HepG2 (cell line): ENCODE measurements around the gene FAM229A. TPM values are rescaled to one million over a fixed set of nuclear protein-coding genes. Genes with fewer than 3 reads are reported as not detected.

ENCODE experiments used
- ATAD3A ChIP-seq: sonication (generic); formaldehyde crosslinking; IDR thresholded peaks from 2 replicates; pipeline ENCODE4 v1.4.0; 2020; ENCODE audit warnings: missing genetic modification reagents
- ATM ChIP-seq: fragments of 450-650 bp; IDR thresholded peaks from 2 replicates; pipeline ENCODE4 v1.7.1; 2017; ENCODE audit warnings: mild to moderate bottlenecking, borderline replicate concordance
- EHMT2 ChIP-seq: fragments of 200-600 bp; sonication (generic); IDR thresholded peaks from 2 replicates; pipeline ENCODE4 v1.7.0; 2017; ENCODE audit warnings: antibody characterized with exemption, low read depth, low read length, borderline replicate concordance
- FOXA1 ChIP-seq, 2 experiments: fragments of 450-650 bp in 1 of 2; sonication (generic) in 1 of 2; formaldehyde crosslinking in 1 of 2; IDR thresholded peaks; 2 replicates each; pipeline versions ENCODE4 v1.4.0 to v1.6.1; 2016 to 2020; ENCODE audit warnings: missing genetic modification reagents in 1 of 2
- RARA ChIP-seq: IDR thresholded peaks from 2 replicates; pipeline ENCODE4 v1.6.1; 2016; ENCODE audit warnings: missing genetic modification reagents, missing compliant biosample characterization
- SUZ12 ChIP-seq: fragments of 150-350 bp; IDR thresholded peaks from 2 replicates; pipeline ENCODE4 v1.6.1; 2014; ENCODE audit warnings: low read depth, low read length
- ZBTB20 ChIP-seq: sonication (generic); formaldehyde crosslinking; IDR thresholded peaks from 2 replicates; pipeline ENCODE4 v1.8.1; 2023; ENCODE audit warnings: missing genetic modification reagents, low read depth, mild to moderate bottlenecking, borderline replicate concordance
- ZNF101 ChIP-seq: sonication (generic); formaldehyde crosslinking; IDR thresholded peaks from 2 replicates; pipeline ENCODE4 v1.4.0; 2020; ENCODE audit warnings: mild to moderate bottlenecking, low read depth, missing genetic modification reagents, borderline replicate concordance
- ZNF331 ChIP-seq: sonication (generic); formaldehyde crosslinking; IDR thresholded peaks from 2 replicates; pipeline ENCODE4 v1.4.0; 2020; ENCODE audit warnings: missing genetic modification reagents
- ZNF616 ChIP-seq: sonication (generic); formaldehyde crosslinking; IDR thresholded peaks from 2 replicates; pipeline ENCODE4 v1.5.0; 2020; ENCODE audit warnings: low read depth, mild to moderate bottlenecking, missing genetic modification reagents
- ZNF891 ChIP-seq: sonication (generic); formaldehyde crosslinking; IDR thresholded peaks from 2 replicates; pipeline ENCODE4 v1.5.0; 2020; ENCODE audit warnings: mild to moderate bottlenecking, missing genetic modification reagents
- polyA plus RNA-seq, 8 experiments: library from polyadenylated mRNA; depleted of rRNA in 3 of 8; stranded (reverse) in 7 of 8; unstranded in 1 of 8; fragments of >200 nt; fragmentation: Illumina TruSeq in 4 of 8; extraction: Trizol in 4 of 8; gene quantifications; 2 replicates each; pipeline versions ENCODE4 v1.2.1 to v1.2.3, GENCODE V29; 2011 to 2016; ENCODE audit warnings: low read depth in 4 of 8, missing spikeins in 1 of 8, mixed read lengths in 1 of 8; ENCODE audit not compliant: insufficient read depth in 1 of 8
- total RNA-seq, 5 experiments: library from RNA; depleted of rRNA; stranded (reverse); fragments of >200 nt; fragmentation: Illumina TruSeq; extraction: Trizol; gene quantifications; 2 replicates each; pipeline ENCODE4 v1.2.3, GENCODE V29; 2016; ENCODE audit warnings: low read depth in 1 of 5
- TF ChIP-seq, protein P1 (sequence below): sonication (generic); formaldehyde crosslinking; IDR thresholded peaks from 2 replicates; pipeline ENCODE4 v1.4.0; 2020; ENCODE audit warnings: mild to moderate bottlenecking, missing genetic modification reagents
- TF ChIP-seq, protein P2 (sequence below): IDR thresholded peaks from 2 replicates; pipeline ENCODE4 v1.6.1; 2018; ENCODE audit warnings: missing genetic modification reagents
- TF ChIP-seq, protein P3 (sequence below): sonication (generic); formaldehyde crosslinking; IDR thresholded peaks from 2 replicates; pipeline ENCODE4 v1.8.0; 2022; ENCODE audit warnings: missing genetic modification reagents, low read depth, mild to moderate bottlenecking, borderline replicate concordance
- TF ChIP-seq, protein P4 (sequence below), 2 experiments: fragments of 450-650 bp in 1 of 2; sonication (generic) in 1 of 2; formaldehyde crosslinking; IDR thresholded peaks; 2 replicates each; pipeline versions ENCODE4 v1.5.0 to v1.8.0; 2020 to 2022; ENCODE audit warnings: mild to moderate bottlenecking in 1 of 2, missing genetic modification reagents in 1 of 2
- TF ChIP-seq, protein P5 (sequence below): sonication (generic); IDR thresholded peaks from 2 replicates; pipeline ENCODE4 v1.6.1; 2016; ENCODE audit warnings: low read depth, borderline replicate concordance

FAM229A gene
- total and polyA plus RNA-seq, 2 of the 13 experiments (the other 11 are each of a cell fraction or from before 2014, with no cell fraction given): 3.2 to 17.6 TPM

DNA sequence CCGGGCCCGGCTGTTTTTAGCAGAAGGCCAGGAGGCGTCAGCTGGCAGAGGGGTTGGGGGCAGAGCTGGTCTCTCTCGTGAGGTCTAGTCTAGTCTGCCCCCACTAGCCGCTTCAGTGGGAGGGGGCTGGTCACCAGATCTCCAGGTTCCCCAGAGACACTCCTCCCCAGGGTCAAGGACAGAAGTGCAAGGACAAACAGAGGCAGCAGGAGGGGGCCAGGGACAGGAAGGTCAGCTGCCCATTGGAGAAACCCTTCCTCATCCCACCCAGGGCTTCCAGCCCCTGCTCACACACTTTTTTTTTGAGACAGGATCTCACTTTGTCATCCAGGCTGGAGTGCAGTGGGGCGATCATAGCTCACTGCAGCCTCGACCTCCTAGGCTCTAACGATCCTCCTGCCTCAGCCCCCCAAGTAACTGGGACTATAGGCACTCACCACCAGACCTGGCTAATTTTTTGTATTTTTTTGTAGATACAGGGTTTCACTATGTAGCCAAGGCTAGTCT lies 10.0 kb downstream of the FAM229A start (continued):
- TF ChIP-seq, protein P1, sequence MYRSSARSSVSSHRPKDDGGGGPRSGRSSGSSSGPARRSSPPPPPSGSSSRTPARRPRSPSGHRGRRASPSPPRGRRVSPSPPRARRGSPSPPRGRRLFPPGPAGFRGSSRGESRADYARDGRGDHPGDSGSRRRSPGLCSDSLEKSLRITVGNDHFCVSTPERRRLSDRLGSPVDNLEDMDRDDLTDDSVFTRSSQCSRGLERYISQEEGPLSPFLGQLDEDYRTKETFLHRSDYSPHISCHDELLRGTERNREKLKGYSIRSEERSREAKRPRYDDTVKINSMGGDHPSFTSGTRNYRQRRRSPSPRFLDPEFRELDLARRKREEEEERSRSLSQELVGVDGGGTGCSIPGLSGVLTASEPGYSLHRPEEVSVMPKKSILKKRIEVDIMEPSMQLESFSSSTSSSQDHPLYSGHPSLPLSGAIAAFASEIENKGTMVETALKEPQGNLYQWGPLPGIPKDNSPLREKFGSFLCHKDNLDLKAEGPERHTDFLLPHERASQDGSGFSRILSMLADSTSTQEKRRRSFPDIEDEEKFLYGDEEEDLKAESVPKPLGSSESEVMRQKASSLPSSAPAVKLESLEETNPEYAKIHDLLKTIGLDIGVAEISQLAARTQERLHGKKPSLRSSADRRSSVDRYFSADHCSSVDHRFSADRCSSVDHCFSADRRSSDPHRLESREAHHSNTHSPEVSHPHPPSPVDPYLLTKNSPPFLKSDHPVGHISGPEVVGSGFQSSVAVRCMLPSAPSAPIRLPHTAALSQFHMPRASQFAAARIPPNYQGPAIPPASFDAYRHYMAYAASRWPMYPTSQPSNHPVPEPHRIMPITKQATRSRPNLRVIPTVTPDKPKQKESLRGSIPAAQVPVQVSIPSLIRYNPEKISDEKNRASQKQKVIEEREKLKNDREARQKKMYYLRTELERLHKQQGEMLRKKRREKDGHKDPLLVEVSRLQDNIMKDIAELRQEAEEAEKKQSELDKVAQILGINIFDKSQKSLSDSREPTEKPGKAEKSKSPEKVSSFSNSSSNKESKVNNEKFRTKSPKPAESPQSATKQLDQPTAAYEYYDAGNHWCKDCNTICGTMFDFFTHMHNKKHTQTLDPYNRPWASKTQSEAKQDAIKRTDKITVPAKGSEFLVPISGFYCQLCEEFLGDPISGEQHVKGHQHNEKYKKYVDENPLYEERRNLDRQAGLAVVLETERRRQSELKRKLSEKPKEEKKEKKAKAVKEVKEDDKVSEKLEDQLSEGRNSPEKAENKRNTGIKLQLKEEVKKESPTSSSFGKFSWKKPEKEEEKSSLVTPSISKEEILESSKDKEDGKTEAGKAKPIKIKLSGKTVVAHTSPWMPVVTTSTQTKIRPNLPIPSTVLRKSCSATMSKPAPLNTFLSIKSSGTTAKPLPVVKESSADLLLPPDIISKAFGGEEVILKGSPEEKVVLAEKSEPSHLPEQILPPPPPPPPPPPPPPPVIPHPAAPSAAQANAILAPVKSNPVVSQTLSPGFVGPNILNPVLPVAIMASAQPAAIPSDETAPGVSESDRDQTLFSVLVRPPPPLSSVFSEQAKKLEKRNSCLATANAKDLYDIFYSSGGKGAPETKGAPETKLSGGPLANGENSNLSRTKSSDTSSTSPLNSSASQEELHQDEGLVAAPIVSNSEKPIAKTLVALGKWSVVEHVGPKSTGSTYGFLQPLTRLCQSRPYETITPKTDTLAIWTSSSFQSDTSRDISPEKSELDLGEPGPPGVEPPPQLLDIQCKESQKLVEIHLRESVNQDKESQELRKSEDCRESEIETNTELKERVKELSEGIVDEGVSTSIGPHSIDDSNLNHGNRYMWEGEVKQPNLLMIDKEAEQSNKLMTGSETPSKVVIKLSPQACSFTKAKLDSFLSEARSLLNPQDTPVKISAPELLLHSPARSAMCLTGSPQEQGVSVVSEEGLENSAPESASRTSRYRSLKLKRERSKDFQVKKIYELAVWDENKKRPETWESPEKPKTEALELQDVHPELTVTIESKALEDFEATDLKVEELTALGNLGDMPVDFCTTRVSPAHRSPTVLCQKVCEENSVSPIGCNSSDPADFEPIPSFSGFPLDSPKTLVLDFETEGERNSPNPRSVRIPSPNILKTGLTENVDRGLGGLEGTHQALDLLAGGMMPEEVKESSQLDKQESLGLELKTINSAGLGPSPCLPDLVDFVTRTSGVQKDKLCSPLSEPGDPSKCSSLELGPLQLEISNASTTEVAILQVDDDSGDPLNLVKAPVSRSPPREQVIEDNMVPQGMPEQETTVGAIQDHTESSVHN (CRISPR knock-in tag): no peak
- TF ChIP-seq, protein P2, sequence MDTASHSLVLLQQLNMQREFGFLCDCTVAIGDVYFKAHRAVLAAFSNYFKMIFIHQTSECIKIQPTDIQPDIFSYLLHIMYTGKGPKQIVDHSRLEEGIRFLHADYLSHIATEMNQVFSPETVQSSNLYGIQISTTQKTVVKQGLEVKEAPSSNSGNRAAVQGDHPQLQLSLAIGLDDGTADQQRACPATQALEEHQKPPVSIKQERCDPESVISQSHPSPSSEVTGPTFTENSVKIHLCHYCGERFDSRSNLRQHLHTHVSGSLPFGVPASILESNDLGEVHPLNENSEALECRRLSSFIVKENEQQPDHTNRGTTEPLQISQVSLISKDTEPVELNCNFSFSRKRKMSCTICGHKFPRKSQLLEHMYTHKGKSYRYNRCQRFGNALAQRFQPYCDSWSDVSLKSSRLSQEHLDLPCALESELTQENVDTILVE: no peak
- no peak for TF ChIP-seq SUZ12
- no peak for TF ChIP-seq FOXA1 (IDR thresholded peaks at IDR 0.05)
- no peak for TF ChIP-seq FOXA1 (CRISPR knock-in tag; IDR thresholded peaks at IDR 0.05)
- TF ChIP-seq ZBTB20 (CRISPR knock-in tag): peak; percentile 35; the same call in 1 of the 2 replicates
- no peak for TF ChIP-seq ZNF101 (CRISPR knock-in tag)
- no peak for TF ChIP-seq ZNF616
- TF ChIP-seq ZNF891: 0 out of 2 replicates have a peak, but pooled peaks have one; percentile 33
- no peak for TF ChIP-seq ATAD3A (CRISPR knock-in tag)
- TF ChIP-seq EHMT2: no peak
- TF ChIP-seq RARA: peak; percentile 62
- TF ChIP-seq ATM: no peak
- TF ChIP-seq, protein P3, sequence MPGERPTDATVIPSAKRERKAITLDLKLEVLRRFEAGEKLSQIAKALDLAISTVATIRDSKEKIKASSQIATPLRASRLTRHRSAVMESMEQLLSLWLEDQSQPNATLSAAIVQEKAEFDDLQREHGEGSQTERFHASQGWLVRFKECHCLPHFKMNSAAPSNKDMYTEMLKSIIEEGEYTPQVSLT (CRISPR knock-in tag): no peak
- TF ChIP-seq, protein P4, sequence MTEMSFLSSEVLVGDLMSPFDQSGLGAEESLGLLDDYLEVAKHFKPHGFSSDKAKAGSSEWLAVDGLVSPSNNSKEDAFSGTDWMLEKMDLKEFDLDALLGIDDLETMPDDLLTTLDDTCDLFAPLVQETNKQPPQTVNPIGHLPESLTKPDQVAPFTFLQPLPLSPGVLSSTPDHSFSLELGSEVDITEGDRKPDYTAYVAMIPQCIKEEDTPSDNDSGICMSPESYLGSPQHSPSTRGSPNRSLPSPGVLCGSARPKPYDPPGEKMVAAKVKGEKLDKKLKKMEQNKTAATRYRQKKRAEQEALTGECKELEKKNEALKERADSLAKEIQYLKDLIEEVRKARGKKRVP (CRISPR knock-in tag; IDR thresholded peaks at IDR 0.05): 0 out of 4 replicates have a peak, but pooled peaks of 1 of the 2 experiments have one; percentile 4
- TF ChIP-seq ZNF331 (CRISPR knock-in tag): no peak
- TF ChIP-seq, protein P5, sequence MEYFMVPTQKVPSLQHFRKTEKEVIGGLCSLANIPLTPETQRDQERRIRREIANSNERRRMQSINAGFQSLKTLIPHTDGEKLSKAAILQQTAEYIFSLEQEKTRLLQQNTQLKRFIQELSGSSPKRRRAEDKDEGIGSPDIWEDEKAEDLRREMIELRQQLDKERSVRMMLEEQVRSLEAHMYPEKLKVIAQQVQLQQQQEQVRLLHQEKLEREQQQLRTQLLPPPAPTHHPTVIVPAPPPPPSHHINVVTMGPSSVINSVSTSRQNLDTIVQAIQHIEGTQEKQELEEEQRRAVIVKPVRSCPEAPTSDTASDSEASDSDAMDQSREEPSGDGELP: no peak; the same call in 1 of the 2 replicates
